Loucy (cell line): ENCODE measurements around the gene F7.

Source experiments
- H2AFZ ChIP-seq: fragments of 200-600 bp; sonication (generic); 2 replicates; pipeline ENCODE4 v1.6.0; 2016; ENCODE audit warnings: antibody characterized with exemption, mild to moderate bottlenecking, low read length, moderate library complexity
- H3F3A ChIP-seq: fragments of 200-600 bp; 2 replicates; pipeline ENCODE4 v1.6.0; 2016; ENCODE audit warnings: antibody characterized with exemption, low read depth, mild to moderate bottlenecking
- H3K27me3 ChIP-seq: fragments of 200-600 bp; sonication (generic); 2 replicates; pipeline ENCODE4 v1.6.1; 2014; ENCODE audit warnings: low read length, mild to moderate bottlenecking; ENCODE audit not compliant: insufficient read depth, poor library complexity, severe bottlenecking
- H3K36me3 ChIP-seq: fragments of 200-600 bp; sonication (generic); 2 replicates; pipeline ENCODE4 v1.6.1; 2016; ENCODE audit warnings: low read length; ENCODE audit not compliant: insufficient read depth
- H3K4me1 ChIP-seq: fragments of 200-600 bp; sonication (generic); 2 replicates; pipeline ENCODE4 v1.5.1; 2014; ENCODE audit warnings: low read length, mild to moderate bottlenecking; ENCODE audit not compliant: insufficient read depth, poor library complexity, severe bottlenecking
- H3K4me2 ChIP-seq: fragments of 200-600 bp; sonication (generic); 2 replicates; pipeline ENCODE4 v1.6.0; 2014; ENCODE audit warnings: antibody characterized with exemption, low read length, low read depth, mild to moderate bottlenecking; ENCODE audit not compliant: poor library complexity, severe bottlenecking
- H3K4me3 ChIP-seq: fragments of 200-600 bp; sonication (generic); 2 replicates; pipeline ENCODE4 v1.5.1; 2014; ENCODE audit warnings: low read length, mild to moderate bottlenecking, mixed read lengths; ENCODE audit not compliant: poor library complexity, severe bottlenecking
- H3K79me2 ChIP-seq: fragments of 200-600 bp; sonication (generic); 2 replicates; pipeline ENCODE4 v1.6.1; 2014; ENCODE audit warnings: low read length; ENCODE audit not compliant: insufficient read depth
- H3K9ac ChIP-seq: fragments of 200-600 bp; sonication (generic); 2 replicates; pipeline ENCODE4 v1.6.0; 2014; ENCODE audit warnings: mild to moderate bottlenecking, low read depth, low read length, moderate library complexity; ENCODE audit not compliant: poor library complexity, severe bottlenecking
- H3K9me2 ChIP-seq: fragments of 200-600 bp; sonication (generic); replicated peaks from 2 replicates; pipeline ENCODE4 v1.6.1; 2016; ENCODE audit warnings: low read depth, low read length, mixed read lengths
- H3K9me3 ChIP-seq: fragments of 200-600 bp; sonication (generic); 2 replicates; pipeline ENCODE4 v1.6.1; 2014; ENCODE audit warnings: mild to moderate bottlenecking, antibody characterized with exemption, low read length, low read depth; ENCODE audit not compliant: insufficient read depth
- H4K20me1 ChIP-seq: fragments of 200-600 bp; sonication (generic); 2 replicates; pipeline ENCODE4 v1.6.0; 2014; ENCODE audit warnings: antibody characterized with exemption, low read length, mild to moderate bottlenecking; ENCODE audit not compliant: insufficient read depth, poor library complexity, severe bottlenecking
- EZH2phosphoT487 ChIP-seq: fragments of 200-600 bp; IDR thresholded peaks from 2 replicates; pipeline ENCODE4 v1.6.1; 2018; ENCODE audit warnings: antibody characterized with exemption, mild to moderate bottlenecking, moderate library complexity, borderline replicate concordance
- TF ChIP-seq, protein P1 (sequence below): fragments of 200-600 bp; sonication (generic); conservative IDR thresholded peaks from 2 replicates; pipeline ENCODE4 v1.5.1; 2014; ENCODE audit warnings: mild to moderate bottlenecking, antibody characterized with exemption, low read length

F7 gene

DNA sequence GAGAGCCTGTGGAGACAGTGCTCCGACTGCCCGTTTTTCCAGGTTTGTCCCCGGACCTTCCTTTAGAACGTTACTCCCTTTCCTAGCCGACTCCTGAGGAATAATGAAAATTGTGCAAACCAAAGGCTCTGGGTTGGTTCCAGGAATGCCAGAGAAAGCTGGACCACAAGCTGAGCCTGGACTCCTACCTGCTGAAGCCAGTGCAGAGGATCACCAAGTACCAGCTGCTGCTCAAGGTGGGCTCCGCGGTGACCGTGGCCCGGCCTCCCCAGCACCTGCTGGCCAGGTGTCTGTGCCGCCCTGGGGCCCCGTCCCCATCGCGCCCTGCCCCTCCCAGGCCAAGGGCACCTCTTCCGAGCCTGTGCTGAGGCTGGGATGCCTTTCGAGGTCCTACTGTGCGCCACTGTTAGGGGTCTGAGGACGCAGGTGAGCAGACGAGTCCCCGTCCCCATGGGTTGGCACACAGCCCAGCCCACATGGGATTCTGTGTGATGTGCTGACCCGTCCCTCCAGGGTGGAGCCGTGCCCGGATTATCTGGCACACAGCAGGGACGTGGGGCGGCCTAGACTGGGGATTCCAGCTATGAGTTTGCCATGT lies 20.5 kb upstream of the F7 start:
- Histone ChIP-seq H3K36me3 (no peaks in the 10 kb centered on the region), H3K4me2 (no peak overlapping the region), H3K9me3 (no peaks in the 10 kb centered on the region), H3K9ac (no peak overlapping the region), H3F3A (no peaks in the 10 kb centered on the region), H3K4me3 (no peak overlapping the region), H3K79me2 (no peaks in the 10 kb centered on the region), H3K4me1 (no peaks in the 10 kb centered on the region), H3K27me3 (no peaks in the 10 kb centered on the region), H2AFZ (no peak overlapping the region), H4K20me1 (no peaks in the 10 kb centered on the region), H3K9me2 (no peaks in the 10 kb centered on the region)
- no peak for TF ChIP-seq EZH2phosphoT487
- TF ChIP-seq, protein P1, sequence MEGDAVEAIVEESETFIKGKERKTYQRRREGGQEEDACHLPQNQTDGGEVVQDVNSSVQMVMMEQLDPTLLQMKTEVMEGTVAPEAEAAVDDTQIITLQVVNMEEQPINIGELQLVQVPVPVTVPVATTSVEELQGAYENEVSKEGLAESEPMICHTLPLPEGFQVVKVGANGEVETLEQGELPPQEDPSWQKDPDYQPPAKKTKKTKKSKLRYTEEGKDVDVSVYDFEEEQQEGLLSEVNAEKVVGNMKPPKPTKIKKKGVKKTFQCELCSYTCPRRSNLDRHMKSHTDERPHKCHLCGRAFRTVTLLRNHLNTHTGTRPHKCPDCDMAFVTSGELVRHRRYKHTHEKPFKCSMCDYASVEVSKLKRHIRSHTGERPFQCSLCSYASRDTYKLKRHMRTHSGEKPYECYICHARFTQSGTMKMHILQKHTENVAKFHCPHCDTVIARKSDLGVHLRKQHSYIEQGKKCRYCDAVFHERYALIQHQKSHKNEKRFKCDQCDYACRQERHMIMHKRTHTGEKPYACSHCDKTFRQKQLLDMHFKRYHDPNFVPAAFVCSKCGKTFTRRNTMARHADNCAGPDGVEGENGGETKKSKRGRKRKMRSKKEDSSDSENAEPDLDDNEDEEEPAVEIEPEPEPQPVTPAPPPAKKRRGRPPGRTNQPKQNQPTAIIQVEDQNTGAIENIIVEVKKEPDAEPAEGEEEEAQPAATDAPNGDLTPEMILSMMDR: no peak

DNA sequence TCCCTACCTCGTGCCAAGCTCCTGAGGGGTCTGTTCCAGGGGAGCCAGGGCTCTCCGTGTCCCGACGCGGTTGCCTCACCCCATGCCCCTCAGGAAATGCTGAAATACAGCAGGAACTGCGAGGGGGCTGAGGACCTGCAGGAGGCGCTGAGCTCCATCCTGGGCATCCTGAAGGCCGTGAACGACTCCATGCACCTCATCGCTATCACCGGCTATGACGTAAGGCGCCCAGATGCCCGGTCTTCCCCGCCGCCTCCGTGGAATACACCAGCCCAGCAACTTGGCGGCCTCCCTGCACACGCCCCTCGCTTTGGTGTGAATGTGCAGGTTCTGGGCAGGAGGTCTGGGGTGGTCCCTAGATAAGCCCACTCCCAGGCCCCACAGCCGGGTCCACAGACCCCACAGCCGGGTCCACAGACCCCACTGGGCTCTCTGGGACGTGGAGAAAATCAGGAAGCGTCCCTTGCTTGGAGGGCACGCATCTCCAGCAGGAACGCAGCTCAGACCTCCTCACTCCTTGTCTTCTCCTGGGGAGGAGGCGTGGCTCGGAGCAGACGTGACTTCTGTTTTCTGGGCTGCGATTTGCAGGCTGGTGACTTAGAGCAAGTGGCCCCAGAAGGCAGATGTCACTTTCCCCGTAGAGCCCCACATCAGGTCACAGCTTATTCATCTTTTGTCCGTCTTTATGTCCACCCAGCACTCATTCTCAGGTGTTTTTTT lies 19.4 kb upstream of the F7 start:
- TF ChIP-seq, protein P1: no peak
- no peak for TF ChIP-seq EZH2phosphoT487
- no peaks in the 10 kb centered on the region for H3K36me3 ChIP-seq
- no peak overlapping the region for H2AFZ ChIP-seq
- no peaks in the 10 kb centered on the region for H3K4me1 ChIP-seq
- no peaks in the 10 kb centered on the region for H4K20me1 ChIP-seq
- H3K4me2 ChIP-seq: no peak overlapping the region
- no peak overlapping the region for H3K9ac ChIP-seq
- no peak overlapping the region for H3K4me3 ChIP-seq
- no peaks in the 10 kb centered on the region for H3K27me3 ChIP-seq
- no peaks in the 10 kb centered on the region for H3F3A ChIP-seq
- no peaks in the 10 kb centered on the region for H3K79me2 ChIP-seq
- no peaks in the 10 kb centered on the region for H3K9me2 ChIP-seq
- H3K9me3 ChIP-seq: no peaks in the 10 kb centered on the region

- TF ChIP-seq, protein P1: no peak
- no peak for TF ChIP-seq EZH2phosphoT487
- H3K4me3 ChIP-seq: no peak overlapping the region
- H3K79me2 ChIP-seq: no peaks in the 10 kb centered on the region
Measured at GRCh38 chr13:113086991-113087922, 18.3 kb upstream of the F7 start.

More at GRCh38 chr13:113086991-113087922, 18.3 kb upstream of the F7 start:
- Histone ChIP-seq H3K9ac (no peak overlapping the region), H3K9me3 (no peaks in the 10 kb centered on the region), H3K27me3 (no peaks in the 10 kb centered on the region), H3F3A (no peaks in the 10 kb centered on the region), H3K9me2 (no peaks in the 10 kb centered on the region), H3K4me2 (no peak overlapping the region), H4K20me1 (no peaks in the 10 kb centered on the region), H3K36me3 (no peaks in the 10 kb centered on the region), H3K4me1 (no peaks in the 10 kb centered on the region), H2AFZ (no peak overlapping the region)
